HG02678 (cell line): Measurements from ENCODE around the gene TMEM179B.
"Not testable (repeated sequence)": the region's sequence is repeated elsewhere in the genome, so short reads cannot be mapped to it uniquely, and the experiment has no call there.

Experiments
- ATAC-seq: cut with Tn5 transposase; IDR thresholded peaks from one replicate; pipeline ENCODE4 v1.9.1; 2021; ENCODE audit warnings: mild to moderate bottlenecking, moderate library complexity; ENCODE audit not compliant: unreplicated experiment

The TMEM179B gene, protein sequence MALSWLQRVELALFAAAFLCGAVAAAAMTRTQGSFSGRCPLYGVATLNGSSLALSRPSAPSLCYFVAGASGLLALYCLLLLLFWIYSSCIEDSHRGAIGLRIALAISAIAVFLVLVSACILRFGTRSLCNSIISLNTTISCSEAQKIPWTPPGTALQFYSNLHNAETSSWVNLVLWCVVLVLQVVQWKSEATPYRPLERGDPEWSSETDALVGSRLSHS

DNA sequence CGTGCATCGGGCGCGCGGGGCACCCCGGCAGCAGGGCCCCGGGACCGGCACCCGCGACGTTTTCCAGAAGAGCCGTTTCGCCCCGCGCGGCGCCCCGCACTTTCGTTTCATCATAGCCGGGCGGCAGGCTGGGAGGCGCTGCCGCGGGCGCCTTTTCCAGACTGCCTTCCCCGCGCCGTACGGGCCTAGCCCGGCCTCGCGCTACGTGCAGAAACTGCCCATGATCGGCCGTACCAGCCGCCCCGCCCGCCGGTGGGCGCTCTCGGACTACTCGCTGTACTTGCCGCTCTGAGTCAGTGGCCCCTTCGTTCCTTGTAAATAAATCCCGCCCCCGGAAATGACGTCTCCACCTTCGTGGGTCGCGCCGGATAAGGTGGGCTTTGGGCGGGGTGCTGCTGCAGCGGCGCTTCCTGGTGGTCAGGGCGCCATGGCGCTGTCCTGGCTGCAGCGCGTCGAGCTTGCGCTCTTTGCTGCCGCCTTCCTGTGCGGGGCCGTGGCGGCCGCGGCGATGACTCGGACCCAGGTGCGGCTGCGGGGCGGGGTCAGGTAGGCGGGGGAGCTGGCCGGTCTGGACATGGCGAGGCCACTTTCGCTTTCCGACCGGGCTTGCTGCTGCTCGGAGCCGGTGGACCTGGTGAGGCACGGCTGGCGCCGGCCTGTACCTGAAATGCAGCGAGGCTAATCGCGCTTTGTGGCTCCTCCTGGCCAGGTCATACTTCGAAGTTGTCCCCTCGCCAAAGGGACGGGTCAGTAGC lies at the start of gene TMEM179B:
Gene TMEM179B, plus strand, starts transcription at position 398 of the 755 bp plus-strand sequence. Its CDS starts 30 bp downstream, at position 428.
- ATAC-seq: peak; percentile 66

DNA sequence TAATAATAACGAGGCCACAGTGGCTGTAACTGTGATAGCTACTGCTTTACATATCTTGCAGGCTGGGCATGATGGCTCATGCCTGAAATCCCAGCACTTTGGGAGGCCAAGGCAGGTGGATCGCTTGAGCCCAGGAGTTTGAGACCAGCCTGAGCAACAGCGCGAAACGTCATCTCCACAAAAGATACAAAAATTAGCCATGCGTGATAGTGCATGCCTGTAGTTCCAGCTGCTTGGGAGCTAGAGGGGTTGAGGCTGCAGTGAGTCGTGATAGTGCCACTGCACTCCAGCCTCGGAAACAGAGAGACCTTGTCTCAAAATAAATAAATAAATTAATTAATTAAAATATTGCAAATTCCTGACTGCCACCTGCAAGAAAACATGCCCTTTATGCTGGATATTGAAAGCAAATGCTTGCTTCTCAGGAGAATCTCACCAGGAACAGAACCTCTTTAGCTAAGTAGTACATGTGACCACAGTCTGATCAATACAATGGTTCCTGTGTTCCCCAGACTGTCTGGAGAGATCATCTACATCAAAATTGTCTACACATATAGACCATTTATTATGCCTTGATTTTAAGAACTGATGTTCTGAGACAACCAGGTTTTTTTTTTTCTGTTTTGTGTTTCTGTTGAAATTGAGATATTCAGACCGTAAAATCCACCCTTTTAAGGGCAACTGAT lies 39.6 kb upstream of the TMEM179B start:
- no peak for ATAC-seq

DNA sequence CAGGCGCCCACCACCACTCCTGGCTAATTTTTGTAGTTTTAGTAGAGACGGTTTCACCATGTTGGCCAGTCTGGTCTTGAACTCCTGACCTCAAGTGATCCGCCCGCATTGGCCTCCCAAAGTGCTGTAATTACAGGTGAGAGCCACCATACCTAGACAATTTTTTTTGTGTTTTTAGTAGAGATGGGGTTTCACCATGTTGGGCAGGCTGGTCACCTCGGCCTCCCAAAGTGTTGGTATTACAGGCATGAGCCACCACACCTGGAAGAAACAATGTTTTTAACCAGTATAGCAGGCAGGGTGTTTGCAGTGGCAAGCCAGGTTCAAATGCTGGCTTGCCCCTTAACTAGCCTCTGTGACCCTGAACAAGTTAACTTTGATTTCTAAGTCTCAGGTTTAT lies 37.3 kb upstream of the TMEM179B start:
- ATAC-seq: not testable (repeated sequence)

DNA sequence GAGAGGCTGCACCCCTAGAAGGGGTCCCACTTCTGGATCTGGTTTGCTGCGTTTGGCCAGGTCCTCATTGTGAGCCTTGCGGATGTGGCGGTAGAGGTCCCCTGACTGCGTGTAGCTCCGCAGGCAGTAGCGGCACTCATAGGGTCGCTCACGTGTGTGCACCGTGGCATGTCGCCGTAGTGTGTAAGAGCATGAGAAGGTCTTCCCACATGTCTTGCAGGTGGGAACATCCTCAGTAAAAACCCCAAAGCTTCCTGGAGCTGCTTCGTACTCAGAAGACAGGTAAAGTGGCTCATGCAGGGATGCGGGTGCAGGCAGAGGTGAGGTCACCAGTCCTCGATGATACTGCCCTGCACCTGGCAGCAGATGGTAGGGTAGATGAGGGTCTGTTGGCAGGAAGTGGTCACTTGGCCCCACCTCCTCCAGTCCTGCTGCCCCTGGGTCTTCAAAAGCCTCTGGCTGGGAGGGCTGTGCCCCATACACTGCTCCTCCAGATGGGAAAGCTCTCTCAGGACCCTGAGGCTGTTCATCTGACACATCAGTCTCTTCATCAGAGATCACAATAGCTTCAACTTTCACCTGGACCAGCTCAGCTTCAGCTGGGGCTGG lies 34.9 kb upstream of the TMEM179B start:
- ATAC-seq: no peak

DNA sequence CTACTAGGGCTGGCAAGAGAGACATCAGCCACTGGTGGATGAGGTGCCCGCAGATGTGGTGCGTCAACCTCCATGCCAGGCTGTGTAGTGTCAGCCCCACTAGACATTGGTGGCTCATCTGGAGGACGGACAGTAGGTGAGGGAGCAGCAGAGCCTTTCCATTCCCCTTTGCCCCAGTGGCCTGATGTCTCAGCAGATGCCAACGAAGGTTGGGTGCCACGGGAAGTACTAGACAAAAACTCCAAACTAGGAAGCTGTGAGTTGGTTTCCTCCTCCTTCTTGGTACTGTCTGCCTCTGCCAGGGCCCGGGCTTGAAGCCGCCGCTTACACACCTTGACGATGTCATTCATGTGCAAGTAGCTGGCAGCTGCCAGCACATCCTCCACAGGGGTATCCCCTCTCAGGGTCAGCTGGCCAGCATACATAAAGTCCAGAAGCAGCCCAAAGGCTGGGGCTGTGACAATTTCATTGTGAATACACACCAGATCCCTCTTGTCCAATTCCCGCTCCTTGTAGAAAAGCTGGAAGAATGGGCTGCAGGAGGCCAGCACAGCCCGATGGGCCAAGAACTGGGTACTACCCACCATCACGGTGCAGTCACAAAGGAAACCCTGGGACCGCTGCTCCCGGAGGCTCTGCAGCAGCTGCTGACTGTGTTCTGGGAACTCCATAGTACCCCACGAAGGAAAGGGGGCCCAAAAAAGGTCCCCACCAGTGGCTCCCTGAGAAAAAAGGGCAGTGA lies 34.0 kb upstream of the TMEM179B start:
- no peak for ATAC-seq

DNA sequence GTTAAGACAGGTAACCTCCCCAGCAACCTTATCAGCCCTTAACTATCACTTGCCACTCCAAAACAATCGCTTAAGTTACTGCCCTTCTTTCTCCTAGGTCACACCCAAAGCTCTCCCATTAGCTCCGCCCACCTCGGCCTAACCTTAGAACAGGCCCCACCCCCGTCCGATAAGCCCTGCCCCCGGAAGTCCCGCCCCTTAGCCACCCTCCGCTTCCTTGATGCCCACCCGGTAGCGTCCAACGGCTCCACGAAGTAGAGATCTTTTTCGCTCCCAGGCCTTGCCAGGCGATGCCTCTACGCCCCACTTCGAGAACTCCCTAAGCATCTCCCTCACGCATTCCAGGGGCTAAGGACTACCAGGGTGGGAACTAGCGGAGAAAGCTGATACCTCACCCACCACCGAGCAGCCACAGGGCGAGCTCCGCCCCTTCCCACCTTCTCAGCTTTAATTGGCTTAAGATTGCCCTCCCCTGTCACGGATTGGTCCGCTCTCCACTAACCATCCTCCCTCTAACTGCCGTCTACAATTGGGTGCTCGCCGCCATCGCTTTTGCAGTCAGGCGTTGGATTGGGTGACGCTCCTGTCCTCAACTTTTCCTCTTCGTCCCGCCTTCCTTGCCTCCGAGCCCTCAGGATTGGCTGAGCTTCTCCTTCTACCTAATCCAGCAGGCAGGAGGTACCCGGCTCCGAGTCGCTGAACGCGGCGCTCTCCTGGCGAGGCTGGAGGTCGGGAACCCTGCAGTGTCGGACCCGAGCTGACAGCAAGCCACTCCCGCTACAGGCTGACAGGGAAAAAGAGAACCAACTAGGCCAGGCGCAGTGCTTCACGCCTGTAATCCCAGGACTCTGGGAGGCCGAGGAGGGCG lies 33.2 kb upstream of the TMEM179B start, which contains the start of gene ZBTB3:
Gene ZBTB3, minus strand, starts transcription at position 425 of the 868 bp plus-strand sequence. CDS start 496 bp downstream, outside the sequence.
- peak; percentile 97 for ATAC-seq

DNA sequence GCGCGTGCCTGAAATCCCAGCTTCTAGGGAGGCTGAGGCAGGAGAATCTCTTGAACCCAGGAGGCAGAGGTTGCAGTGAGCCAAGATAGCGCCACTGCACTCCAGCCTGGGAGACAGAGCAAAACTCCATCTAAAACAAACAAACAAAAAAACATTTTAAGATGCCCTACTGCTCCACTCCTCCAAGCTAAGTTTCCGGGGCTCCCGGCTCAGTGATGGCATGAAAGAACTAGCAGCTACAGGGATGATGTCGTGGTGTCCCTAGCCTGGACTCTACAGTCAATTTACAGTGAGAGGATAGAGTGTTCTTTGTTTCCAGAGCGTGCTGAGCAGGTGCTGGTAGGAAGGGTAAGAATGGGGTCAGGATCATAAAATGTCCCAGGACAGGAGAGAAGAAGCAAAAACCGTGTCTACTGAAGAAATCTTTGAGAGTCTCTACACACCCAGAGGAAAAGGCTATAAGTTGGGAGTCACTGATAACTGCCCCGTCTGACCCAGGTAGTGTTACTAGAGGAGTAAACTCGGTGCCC lies 32.1 kb upstream of the TMEM179B start:
- no peak for ATAC-seq

DNA sequence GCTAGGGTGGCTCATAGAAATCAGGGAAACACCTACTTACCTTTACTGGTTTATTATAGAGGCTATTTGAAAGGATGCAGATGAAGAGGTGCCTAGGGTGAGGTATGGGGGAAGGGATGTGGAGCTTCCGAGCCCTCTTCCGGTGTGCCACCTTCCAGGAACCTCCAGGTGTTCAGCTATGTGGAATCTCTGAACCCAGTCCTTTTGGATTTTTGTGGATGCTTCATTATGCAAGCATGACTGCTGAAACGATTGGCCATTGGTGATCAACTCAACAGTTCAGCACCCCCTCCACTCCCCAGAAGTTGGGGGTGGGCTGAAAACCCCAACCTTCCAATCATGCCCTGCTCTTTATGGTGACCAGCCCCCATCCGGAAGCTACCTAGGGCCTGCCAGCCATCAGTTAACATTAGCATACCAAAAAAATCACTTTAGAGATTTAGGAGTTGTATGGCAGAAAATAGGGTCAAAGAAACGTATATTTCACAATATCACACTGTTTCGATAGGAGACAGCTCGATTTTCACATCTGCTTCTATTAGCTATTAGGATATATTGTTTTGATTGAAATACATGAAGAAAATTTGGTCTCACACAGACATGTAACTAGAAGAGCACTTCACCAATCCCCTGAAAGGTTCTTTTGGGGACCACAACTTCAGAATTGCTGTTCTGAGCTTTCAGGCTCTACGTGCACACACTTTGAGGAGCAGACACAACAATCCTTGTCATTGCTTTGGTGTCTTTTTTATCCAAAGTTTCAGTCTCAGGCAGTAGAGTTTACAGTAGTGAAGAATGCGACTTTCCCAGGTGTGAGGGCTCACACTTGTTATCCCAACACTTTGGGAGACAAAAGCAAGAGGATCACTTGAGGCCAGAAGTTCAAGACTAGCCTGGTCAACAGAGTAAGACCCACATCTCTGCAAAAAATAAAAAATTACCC lies 29.1 kb upstream of the TMEM179B start:
- no peak for ATAC-seq

DNA sequence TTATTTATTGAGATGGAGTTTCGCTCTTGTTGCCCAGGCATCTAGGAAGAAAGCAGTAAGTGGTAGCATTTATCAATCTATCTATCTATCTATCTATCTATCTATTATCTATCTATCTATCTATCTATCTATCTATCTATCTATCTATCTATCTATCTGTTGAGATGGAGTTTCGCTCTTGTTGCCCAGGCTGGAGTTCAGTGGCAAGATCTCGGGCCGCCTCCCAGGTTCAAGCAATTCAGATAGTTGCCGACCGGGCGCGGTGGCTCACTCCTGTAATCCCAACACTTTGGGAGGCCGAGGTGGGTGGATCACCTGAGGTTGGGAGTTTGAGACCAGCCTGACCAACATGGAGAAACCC lies 26.4 kb upstream of the TMEM179B start:
- ATAC-seq: not testable (repeated sequence)

DNA sequence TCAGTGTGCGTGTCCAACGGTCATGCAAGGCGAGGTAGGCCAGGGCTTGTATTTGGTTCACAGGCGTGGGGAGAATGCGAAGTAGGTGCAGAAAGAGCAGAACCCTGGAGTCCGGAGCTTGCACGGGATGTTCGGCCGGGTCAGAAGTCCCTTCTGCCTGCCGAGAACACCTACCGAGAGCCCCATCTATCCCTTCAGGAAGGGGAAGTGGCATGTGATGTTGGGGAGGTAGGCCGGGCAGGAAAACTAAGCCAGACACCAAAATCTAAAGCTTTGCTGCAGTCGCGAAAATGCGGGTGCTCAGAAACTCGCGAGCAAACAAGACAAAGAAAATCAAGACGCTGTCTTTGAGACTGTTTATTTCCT lies 16.4 kb upstream of the TMEM179B start:
- no peak for ATAC-seq

DNA sequence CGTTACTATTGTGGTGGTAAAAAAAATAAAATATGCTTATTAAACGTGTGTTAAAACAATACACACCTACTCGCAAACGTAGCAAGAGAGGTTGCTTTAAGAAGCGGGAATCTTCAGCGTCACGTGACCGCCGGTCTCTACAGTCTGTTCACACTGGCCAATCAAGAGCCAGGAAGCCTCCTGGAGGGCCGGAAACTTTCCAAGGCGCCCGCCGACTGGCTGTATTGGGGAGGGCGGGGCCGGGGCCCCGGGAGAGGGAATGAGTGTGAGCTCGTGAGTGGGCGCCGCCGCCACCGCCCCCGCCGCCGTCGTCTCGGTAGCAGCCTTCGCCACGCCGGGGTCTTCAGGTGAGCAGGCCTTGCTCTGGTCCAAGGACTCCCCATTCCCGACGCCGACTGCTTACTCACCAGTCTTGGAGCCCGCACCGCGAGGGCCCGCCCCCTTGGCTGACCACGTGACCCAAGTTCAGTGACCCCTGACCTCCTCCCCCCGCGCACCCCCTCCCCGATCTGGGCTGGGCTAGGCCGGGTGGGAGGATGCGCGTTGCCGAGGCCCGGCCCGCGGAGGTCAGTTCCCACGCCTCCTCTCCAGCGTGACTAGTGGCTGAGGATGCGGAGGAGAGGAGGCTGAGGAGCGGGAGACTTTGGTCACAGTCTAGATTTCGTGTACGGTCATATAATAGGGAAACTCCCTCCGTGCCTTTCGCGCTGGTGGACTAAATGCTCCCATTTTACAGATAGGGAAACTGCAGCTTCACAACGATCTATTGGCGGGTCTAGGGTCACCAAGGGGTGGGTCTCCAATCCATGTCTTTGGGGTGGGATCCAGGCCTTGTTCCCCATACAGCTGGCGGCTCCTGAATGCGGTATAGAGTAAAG lies 15.8 kb upstream of the TMEM179B start, which contains the start of gene TAF6L:
Gene TAF6L, plus strand, starts transcription at position 253 of the 878 bp plus-strand sequence. CDS start 4,388 bp downstream, outside the sequence.
- peak; percentile 89 for ATAC-seq

DNA sequence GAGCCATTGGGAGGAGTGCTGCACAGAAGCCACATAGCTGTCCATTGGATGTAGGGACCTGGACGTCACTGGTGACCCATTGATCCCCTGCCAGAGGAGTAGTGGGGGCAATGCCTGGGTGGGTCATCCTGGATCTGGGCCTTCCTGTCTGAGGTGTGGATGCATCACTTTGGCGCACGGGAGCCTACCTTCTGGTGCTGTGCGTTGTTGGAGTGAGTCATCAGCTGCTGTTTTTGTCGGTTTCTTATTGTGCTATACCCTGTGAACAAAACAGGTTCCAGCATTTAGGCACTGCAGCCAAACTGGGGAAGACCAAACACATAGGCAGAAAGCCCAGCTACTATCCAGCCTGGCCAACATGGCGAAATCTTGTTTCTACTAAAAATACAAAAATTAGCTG lies 12.8 kb upstream of the TMEM179B start:
- ATAC-seq: no peak

DNA sequence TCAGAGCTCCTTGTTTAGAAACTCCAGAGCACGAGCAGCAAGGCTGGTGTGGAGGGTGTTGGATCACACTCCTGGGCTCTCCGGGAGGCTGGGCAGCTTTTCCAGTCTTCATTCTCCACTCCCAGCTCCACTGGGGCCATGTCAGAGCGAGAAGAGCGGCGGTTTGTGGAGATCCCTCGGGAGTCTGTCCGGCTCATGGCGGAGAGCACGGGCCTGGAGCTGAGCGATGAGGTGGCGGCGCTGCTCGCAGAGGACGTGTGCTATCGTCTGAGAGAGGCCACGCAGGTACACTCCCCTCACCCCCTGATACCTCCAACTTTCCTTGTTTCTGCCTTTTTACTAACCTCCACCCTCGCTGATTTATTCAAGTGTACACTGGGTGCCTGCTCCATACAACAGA lies 11.6 kb upstream of the TMEM179B start:
- ATAC-seq: no peak

DNA sequence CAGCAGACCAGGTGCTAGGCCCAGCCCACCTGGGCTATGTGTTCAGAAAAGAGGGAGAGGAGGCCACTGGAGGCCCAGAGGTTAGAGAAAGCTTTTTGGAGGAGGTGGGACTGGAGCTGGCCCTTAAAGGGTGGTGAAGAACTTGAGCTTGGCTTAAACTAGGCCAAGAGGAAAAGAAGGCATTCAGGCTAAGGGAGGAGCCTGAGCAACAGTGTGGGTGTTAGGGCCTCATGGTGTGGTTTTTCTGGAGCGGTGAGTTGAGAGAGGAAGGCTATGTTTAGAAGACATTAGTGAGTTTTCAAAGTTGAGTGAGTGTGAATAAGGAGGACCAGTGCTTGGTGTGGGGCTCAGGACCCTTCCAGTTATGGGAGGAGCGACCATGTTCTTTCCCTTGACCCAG lies 9.8 kb upstream of the TMEM179B start:
- no peak for ATAC-seq

DNA sequence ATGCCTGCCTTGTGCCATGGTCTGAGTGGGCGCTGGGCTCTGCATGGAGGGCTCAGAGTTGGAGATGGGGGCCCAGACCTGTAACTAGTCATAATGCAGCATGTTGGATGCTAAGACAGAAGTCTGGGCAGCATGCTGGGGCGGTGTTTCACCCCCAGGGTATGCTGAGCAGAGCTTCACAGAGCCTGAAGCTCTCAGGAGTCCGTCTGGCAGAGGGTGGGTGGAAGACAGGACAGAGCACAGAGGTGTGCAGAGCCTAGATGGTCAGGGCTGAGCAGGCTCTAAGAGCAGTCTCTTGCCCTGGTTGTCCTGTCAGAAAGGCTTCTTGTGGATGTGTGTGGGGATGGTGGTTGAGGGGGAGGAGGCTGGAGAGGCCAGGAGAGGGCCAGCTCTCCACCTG lies 8.8 kb upstream of the TMEM179B start:
- no peak for ATAC-seq

DNA sequence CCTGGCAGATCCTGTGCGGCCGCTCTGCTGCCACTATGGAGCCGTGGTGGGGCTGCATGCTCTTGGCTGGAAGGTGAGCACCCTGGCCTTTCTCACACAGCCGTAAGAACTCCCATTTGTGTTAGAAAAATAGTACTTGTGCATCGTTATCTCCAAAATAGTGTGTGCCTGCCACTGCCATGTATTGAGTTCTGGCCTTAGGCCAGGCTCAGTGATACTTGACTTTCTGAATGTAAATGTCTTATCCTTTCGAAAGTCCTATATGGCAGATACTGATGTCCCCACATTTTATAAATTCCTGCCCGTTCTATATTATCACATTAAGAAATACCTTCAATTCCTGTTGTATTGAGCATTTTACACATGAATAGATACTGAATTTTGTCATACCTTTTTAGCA lies 4.4 kb upstream of the TMEM179B start:
- ATAC-seq: no peak

DNA sequence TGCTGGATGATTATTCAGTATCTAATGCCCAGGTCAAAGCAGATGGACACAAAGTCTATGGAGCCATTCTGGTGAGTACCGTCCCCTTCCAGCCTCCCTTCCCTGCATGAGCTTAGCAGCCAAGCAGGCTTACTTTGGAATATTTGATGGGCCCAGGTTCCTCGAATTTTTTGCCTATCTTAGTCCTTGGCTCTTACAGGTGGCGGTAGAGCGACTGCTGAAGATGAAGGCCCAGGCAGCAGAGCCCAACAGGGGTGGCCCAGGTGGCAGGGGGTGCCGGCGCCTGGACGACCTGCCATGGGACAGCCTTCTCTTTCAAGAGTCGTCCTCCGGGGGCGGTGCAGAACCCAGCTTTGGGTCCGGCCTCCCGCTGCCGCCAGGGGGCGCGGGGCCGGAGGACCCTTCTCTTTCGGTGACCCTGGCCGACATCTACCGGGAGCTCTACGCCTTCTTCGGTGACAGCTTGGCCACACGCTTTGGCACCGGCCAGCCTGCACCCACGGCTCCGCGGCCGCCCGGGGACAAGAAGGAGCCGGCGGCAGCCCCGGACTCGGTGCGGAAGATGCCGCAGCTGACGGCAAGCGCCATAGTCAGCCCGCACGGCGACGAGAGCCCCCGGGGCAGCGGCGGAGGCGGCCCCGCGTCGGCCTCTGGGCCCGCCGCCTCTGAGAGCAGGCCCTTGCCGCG lies 741 bp upstream of the TMEM179B start:
- peak; percentile 70 for ATAC-seq
